DOHH2 (cell line): ENCODE measurements around the gene SMIM9.

Source experiments
- H3F3A ChIP-seq: fragments of 200-600 bp; sonication (generic), shearing (Covaris generic); 2 replicates; pipeline ENCODE4 v1.6.0; 2016; ENCODE audit warnings: antibody characterized with exemption, mild to moderate bottlenecking; ENCODE audit not compliant: control insufficient read depth, insufficient read depth
- H3K27ac ChIP-seq: fragments of 200-600 bp; sonication (generic); 2 replicates; pipeline ENCODE4 v1.5.1; 2014; ENCODE audit warnings: low read depth, mild to moderate bottlenecking, low read length, moderate library complexity
- H3K27me3 ChIP-seq: fragments of 200-600 bp; sonication (generic); 2 replicates; pipeline ENCODE4 v1.6.1; 2014; ENCODE audit warnings: mild to moderate bottlenecking, low read length, mixed read lengths; ENCODE audit not compliant: control insufficient read depth
- H3K36me3 ChIP-seq: fragments of 200-600 bp; sonication (generic); 2 replicates; pipeline ENCODE4 v1.6.1; 2014; ENCODE audit warnings: mild to moderate bottlenecking, low read length, moderate library complexity, mixed read lengths; ENCODE audit not compliant: control insufficient read depth
- H3K4me1 ChIP-seq: fragments of 200-600 bp; sonication (generic); 2 replicates; pipeline ENCODE4 v1.6.1; 2014; ENCODE audit warnings: mild to moderate bottlenecking, low read length, mixed read lengths; ENCODE audit not compliant: control insufficient read depth
- H3K4me2 ChIP-seq: fragments of 200-600 bp; sonication (generic); 2 replicates; pipeline ENCODE4 v1.6.0; 2014; ENCODE audit warnings: mild to moderate bottlenecking, low read length, moderate library complexity
- H3K4me3 ChIP-seq: fragments of 200-600 bp; sonication (generic); 2 replicates; pipeline ENCODE4 v1.5.1; 2014; ENCODE audit warnings: mild to moderate bottlenecking, low read length, mixed read lengths
- H3K79me2 ChIP-seq: fragments of 200-600 bp; sonication (generic); 2 replicates; pipeline ENCODE4 v1.6.1; 2014; ENCODE audit warnings: mild to moderate bottlenecking, low read length, mixed read lengths; ENCODE audit not compliant: control insufficient read depth
- H3K9me2 ChIP-seq: fragments of 200-600 bp; sonication (generic); replicated peaks from 2 replicates; pipeline ENCODE4 v1.6.1; 2014; ENCODE audit warnings: mild to moderate bottlenecking, low read length, mixed read lengths; ENCODE audit not compliant: control insufficient read depth
- H3K9me3 ChIP-seq: fragments of 200-600 bp; sonication (generic); 2 replicates; pipeline ENCODE4 v1.6.1; 2014; ENCODE audit warnings: antibody characterized with exemption, low read length, mixed read lengths; ENCODE audit not compliant: control insufficient read depth, insufficient read depth
- H4K20me1 ChIP-seq: fragments of 200-600 bp; sonication (generic); 2 replicates; pipeline ENCODE4 v1.6.0; 2014; ENCODE audit warnings: low read depth, mild to moderate bottlenecking, antibody characterized with exemption, low read length, moderate library complexity; ENCODE audit not compliant: control insufficient read depth, insufficient read depth
- EZH2phosphoT487 ChIP-seq: fragments of 200-600 bp; sonication (generic); IDR thresholded peaks from 2 replicates; pipeline ENCODE4 v1.6.1; 2017; ENCODE audit warnings: borderline replicate concordance, mild to moderate bottlenecking, antibody characterized with exemption, low read length, moderate library complexity, mixed read lengths
- TF ChIP-seq, protein P1 (sequence below): fragments of 200-600 bp; sonication (generic); IDR thresholded peaks from one replicate; pipeline ENCODE4 v1.5.1; 2014; ENCODE audit warnings: antibody characterized with exemption, mild to moderate bottlenecking, low read depth, low read length; ENCODE audit not compliant: poor library complexity, severe bottlenecking

Gene SMIM9

DNA sequence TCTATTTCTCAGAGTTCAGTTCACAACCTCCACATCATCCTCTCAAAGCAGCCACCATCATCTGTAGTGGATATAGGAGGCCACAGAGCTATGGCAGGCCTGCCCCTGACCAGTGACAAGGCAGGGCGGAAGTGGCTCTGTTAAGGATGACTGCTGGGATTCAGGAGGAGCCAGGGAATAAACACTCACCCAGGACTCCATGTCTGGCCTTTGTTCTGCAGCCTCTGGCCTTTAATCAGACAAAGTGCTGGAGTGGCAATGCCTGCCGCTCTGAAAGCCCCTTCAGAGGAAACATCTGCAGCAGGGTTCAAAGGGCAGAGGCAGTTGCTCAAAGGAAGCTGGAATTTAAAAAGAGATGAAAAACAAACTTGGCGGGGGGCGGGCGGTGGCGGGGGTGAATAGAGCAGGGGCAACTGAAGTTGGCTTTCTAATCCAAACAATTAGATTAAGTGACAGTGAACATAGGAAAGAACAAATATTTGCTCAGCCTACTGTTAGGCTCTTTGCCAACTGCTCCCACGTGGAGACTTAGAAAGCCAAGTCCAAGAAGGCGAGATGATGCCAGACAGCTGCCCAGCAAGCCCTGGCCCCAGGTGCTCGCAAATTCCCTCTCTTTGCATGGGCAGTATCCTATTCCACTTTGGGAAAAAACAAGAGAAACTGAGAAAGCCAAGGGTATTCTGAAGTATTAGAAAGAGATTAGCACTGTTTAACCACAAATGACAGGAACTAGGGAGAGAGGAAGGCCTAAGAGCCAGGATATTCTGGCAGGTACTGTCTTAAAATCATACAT lies 34.7 kb downstream of the SMIM9 start:
- H3K27me3 ChIP-seq = peaks cover 3% of the 10 kb centered on the region; the same call in 1 of the 2 replicates
- H3K36me3 ChIP-seq = no peaks in the 10 kb centered on the region
- no peaks in the 10 kb centered on the region for H4K20me1 ChIP-seq
- 0 out of 2 replicates have a peak, but pooled peaks cover 4% of the 10 kb centered on the region for H3K4me1 ChIP-seq
- no peak overlapping the region for H3K27ac ChIP-seq
- no peaks in the 10 kb centered on the region for H3K9me3 ChIP-seq
- H3F3A ChIP-seq = no peaks in the 10 kb centered on the region
- H3K79me2 ChIP-seq = no peaks in the 10 kb centered on the region
- no peak overlapping the region for H3K4me2 ChIP-seq
- no peaks in the 10 kb centered on the region for H3K9me2 ChIP-seq
- no peak overlapping the region for H3K4me3 ChIP-seq
- no peak for TF ChIP-seq EZH2phosphoT487
- TF ChIP-seq, protein P1, sequence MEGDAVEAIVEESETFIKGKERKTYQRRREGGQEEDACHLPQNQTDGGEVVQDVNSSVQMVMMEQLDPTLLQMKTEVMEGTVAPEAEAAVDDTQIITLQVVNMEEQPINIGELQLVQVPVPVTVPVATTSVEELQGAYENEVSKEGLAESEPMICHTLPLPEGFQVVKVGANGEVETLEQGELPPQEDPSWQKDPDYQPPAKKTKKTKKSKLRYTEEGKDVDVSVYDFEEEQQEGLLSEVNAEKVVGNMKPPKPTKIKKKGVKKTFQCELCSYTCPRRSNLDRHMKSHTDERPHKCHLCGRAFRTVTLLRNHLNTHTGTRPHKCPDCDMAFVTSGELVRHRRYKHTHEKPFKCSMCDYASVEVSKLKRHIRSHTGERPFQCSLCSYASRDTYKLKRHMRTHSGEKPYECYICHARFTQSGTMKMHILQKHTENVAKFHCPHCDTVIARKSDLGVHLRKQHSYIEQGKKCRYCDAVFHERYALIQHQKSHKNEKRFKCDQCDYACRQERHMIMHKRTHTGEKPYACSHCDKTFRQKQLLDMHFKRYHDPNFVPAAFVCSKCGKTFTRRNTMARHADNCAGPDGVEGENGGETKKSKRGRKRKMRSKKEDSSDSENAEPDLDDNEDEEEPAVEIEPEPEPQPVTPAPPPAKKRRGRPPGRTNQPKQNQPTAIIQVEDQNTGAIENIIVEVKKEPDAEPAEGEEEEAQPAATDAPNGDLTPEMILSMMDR = no peak

DNA sequence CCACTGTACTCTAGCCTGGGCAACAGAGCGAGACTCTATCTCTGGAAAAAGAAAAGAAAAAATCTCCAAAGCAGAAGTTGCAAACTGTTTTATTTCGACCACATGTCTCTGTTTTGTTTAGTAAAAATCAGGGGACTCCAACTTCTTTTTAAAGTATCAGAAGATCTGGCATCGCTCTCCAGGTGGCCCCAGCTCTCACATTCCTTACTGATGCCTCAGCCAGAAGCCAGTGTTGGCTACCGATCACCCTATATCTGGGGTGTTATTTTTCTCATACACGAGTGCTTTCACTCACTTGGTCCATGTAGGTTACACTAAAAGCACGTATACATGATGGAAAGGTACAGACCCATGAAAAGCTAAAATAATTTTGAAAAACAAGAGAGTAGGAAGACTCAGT lies 37.5 kb downstream of the SMIM9 start:
- H3K36me3 ChIP-seq = no peaks in the 10 kb centered on the region
- no peaks in the 10 kb centered on the region for H3K27me3 ChIP-seq
- H3F3A ChIP-seq = no peaks in the 10 kb centered on the region
- no peak overlapping the region for H3K27ac ChIP-seq
- no peak overlapping the region for H3K4me3 ChIP-seq
- 0 out of 2 replicates have a peak, but pooled peaks cover 4% of the 10 kb centered on the region for H3K4me1 ChIP-seq
- H3K79me2 ChIP-seq = no peaks in the 10 kb centered on the region
- H3K4me2 ChIP-seq = no peak overlapping the region
- no peaks in the 10 kb centered on the region for H3K9me3 ChIP-seq
- H4K20me1 ChIP-seq = no peaks in the 10 kb centered on the region
- no peaks in the 10 kb centered on the region for H3K9me2 ChIP-seq
- TF ChIP-seq, protein P1 = no peak
- no peak for TF ChIP-seq EZH2phosphoT487

DNA sequence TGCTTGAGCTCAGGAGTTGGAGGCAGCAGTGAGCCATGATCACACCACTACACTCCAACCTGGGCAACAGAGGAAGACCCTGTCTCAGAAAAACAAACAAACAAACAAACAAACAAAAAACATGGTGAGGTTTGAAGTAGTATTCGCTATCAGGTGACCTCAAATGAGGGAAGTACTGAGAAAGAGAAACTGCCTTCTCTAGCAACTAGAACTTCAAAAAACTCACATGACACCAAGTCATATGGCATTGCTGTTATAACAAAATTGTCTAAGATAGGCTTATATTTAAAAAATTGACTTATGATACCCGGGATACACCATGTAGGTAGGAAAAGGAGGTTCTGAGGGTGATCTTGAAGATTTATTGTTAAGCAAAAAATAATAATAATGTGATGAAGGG lies 39.4 kb downstream of the SMIM9 start:
- Histone ChIP-seq H3K27me3 (no peaks in the 10 kb centered on the region), H3K4me1 (no peaks in the 10 kb centered on the region), H3K4me3 (no peak overlapping the region), H4K20me1 (no peaks in the 10 kb centered on the region), H3K4me2 (no peak overlapping the region), H3K79me2 (no peaks in the 10 kb centered on the region), H3K36me3 (no peaks in the 10 kb centered on the region), H3F3A (no peaks in the 10 kb centered on the region), H3K9me2 (no peaks in the 10 kb centered on the region), H3K9me3 (no peaks in the 10 kb centered on the region), H3K27ac (no peak overlapping the region)
- TF ChIP-seq, protein P1 = no peak
- TF ChIP-seq EZH2phosphoT487 = no peak
